Measurements from ENCODE around the gene PRKX.

DNA sequence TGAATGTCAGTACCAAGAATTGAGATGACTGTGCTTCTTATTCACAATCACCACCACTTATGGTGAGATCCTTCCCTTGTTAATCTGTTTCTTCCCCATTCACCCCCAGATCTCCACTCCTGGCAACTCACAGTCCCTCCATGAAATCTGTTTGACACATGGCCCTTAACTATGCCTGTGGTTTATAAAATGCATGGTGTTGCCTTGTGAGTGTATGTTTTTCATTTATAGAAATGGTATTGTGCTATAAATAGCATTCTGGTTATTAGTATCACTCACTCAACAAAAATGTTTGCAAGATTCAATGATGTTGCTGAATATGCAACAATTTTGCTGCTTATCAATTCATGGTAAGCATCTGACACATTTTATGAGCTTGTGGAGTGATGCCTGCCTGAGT, 131.0 kb downstream of the PRKX start:
- TF ChIP-seq CTCF (tag by site-specific recombination; IDR thresholded peaks at IDR 0.05) (no peak), ZNF830 (tag by site-specific recombination; IDR thresholded peaks at IDR 0.05; ENCODE audit: low read depth) (no peak), ZNF133 (tag by site-specific recombination; IDR thresholded peaks at IDR 0.05) (no peak), ZNF211 (tag by site-specific recombination; IDR thresholded peaks at IDR 0.05; ENCODE audit: low read depth) (no peak), MYNN (tag by site-specific recombination; IDR thresholded peaks at IDR 0.05; ENCODE audit: borderline replicate concordance) (no peak), ZNF140 (tag by site-specific recombination; IDR thresholded peaks at IDR 0.05) (no peak), ZNF350 (tag by site-specific recombination; IDR thresholded peaks at IDR 0.05) (no peak), HOXA7 (CRISPR knock-in tag; IDR thresholded peaks at IDR 0.05; ENCODE audit: borderline replicate concordance) (no peak)
- TF ChIP-seq, protein P1, sequence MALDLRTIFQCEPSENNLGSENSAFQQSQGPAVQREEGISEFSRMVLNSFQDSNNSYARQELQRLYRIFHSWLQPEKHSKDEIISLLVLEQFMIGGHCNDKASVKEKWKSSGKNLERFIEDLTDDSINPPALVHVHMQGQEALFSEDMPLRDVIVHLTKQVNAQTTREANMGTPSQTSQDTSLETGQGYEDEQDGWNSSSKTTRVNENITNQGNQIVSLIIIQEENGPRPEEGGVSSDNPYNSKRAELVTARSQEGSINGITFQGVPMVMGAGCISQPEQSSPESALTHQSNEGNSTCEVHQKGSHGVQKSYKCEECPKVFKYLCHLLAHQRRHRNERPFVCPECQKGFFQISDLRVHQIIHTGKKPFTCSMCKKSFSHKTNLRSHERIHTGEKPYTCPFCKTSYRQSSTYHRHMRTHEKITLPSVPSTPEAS (tag by site-specific recombination; IDR thresholded peaks at IDR 0.05) = no peak
- TF ChIP-seq, protein P2, sequence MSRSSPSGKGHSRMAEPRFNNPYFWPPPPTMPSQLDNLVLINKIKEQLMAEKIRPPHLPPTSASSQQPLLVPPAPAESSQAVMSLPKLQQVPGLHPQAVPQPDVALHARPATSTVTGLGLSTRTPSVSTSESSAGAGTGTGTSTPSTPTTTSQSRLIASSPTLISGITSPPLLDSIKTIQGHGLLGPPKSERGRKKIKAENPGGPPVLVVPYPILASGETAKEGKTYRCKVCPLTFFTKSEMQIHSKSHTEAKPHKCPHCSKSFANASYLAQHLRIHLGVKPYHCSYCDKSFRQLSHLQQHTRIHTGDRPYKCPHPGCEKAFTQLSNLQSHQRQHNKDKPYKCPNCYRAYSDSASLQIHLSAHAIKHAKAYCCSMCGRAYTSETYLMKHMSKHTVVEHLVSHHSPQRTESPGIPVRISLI (tag by site-specific recombination; IDR thresholded peaks at IDR 0.05) = no peak
